GM19025 (cell line): ENCODE measurements around the gene SHB.
"Not testable (repeated sequence)": the region's sequence is repeated elsewhere in the genome, so short reads cannot be mapped to it uniquely, and the experiment has no call there.

Experiments
- ATAC-seq: cut with Tn5 transposase; IDR thresholded peaks from one replicate; pipeline ENCODE4 v1.9.1; 2021; ENCODE audit warnings: mild to moderate bottlenecking, low read depth, moderate library complexity; ENCODE audit not compliant: unreplicated experiment

SHB gene

DNA sequence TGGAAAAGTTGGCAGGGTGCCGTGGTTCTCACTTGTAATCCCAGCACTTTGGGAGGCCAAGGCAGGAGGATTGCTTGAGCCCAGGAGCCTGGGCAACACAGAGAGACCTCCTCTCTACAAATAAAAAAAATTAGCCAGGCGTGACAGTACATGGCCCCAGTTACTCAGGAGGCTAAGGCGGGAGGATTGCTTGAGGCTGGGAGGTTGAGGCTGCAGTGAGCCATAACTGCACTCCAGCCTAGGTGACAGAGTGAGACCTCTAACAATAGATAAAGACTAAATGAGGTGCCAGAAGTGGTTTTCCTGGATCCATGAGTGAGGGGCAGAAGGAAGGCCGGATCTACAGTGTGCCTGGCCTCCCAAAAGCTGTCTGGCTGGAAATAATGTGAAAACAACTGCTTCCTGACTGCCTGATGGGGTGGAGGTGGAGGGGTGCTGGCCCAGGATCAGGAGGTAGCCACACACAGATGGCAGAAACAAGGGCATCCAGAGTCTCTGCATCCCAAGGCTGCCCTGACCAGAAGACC lies 4.1 kb downstream of the SHB start:
- ATAC-seq, result no peak

DNA sequence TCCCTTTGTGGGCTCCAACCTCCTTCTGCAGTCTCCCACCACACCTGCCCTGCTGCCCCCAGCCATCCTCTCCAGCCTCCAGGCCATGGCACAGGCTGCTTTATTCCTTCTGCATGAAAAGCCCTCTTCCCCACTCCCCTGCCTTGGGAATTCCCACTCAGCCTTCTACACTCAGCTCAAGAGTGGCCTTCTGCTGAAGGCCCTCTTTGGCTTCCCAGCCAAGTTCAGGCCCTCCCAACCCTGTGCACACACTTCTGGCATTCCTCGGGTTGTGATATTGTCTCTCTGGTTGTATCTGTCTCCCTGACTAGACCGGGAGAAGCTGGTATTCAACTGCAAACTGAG lies 5.7 kb downstream of the SHB start:
- no peak for ATAC-seq

DNA sequence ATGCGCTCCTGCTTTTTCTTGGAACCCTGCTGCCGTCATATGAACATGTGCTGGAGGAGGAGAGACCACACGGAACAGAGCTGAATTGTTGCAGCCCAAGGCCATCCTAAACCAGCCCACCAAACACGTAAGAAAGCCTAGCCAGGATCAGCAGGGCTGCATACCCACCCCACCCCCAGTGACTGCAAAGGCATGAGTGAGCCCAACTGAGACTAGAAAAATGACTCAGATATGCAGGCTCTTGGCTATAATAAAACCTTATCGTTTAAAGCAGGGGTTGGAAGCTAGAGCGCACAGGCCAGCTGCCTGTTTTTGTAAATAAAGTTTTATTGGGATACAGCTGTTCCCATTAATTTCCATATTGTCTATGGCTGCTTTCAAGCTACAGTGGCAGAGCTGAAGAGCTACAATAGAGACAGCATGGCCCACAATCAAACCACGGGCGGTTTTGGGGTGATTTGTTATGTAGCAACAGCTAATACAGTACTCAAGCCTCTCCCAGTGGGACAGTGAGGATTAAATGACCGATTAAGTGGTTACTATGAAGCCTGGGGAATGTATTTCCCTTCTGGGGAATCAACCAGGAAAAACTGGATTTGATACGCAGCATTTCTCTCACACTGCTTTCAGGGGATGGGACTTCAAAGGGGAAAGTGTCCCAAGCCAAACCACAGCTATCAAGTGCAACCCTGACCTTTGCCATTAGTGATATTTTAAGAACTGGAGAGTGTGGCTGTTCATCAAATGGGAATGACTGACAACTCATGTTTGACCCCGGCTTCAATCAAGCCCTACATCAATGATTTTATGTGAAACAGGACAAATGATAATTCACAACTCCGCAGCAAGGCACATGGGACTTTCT lies 6.3 kb downstream of the SHB start:
- ATAC-seq, result no peak

DNA sequence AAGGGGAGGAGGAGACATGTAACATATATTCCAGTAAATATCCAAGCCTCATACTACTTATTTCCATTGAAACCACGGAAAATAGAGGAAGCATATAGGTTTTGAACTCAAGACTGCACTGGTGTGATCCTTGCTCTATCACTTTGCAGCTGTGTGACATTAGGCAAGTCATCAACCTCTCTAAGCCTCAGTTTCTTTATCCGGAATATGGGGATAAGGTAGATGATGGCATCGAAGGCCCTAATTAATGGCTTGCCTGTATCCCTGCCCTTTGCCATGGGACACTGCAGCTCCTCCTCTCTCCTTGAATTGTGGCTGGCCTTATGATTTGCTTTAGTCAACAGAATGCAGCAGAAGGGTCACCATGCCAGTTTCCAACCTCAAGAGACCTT lies 6.9 kb downstream of the SHB start:
- ATAC-seq, result no peak

DNA sequence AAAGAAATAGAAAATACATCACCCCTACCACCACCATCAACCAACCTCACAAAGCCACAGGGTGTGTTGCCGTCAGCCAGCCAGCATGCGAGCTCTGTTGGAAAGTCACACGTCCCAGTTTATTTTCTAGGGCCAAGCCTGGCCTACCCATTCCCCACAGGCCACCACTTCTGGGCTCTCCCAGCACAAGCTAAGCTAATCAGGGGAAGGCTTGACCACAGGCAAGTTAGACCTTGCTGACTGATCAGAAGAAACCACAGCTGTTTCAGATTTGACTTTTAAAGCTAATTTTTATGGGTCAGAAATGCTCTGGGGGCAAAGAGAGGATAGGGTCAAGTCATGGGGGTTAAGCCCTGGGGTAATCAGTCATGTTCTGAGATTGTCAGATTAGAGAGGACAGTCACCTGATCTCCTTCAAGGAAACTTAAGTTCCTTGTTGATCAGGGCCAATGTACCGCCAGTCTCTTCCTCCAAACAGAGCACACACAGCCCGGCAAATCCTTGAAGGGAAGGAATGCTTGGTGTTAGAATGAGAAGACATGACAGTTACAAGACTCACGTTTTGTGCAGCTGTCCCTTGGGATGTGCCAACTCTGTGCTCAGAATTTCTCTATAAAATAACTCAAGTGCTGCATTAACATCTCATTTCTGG lies 7.6 kb downstream of the SHB start:
- ATAC-seq, result peak; percentile 67

DNA sequence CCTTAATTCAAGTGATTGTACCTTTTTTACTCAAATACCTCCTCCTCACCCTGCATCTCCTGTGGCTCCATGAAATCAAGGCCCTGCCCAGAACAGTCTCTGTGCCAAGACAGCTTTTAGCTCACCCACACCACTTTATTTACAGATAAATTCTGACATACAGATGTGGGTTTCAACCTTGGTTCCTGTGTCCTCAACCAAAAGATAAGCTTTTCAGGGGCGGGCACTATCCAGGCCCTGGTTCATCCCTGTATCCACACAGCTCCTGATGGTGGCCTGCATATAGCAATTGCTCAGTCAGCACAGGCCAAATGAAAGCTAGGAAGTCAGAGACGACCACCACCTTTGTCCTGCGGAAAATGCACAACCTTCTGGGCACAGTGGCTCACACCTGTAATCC lies 8.3 kb downstream of the SHB start:
- no peak for ATAC-seq

DNA sequence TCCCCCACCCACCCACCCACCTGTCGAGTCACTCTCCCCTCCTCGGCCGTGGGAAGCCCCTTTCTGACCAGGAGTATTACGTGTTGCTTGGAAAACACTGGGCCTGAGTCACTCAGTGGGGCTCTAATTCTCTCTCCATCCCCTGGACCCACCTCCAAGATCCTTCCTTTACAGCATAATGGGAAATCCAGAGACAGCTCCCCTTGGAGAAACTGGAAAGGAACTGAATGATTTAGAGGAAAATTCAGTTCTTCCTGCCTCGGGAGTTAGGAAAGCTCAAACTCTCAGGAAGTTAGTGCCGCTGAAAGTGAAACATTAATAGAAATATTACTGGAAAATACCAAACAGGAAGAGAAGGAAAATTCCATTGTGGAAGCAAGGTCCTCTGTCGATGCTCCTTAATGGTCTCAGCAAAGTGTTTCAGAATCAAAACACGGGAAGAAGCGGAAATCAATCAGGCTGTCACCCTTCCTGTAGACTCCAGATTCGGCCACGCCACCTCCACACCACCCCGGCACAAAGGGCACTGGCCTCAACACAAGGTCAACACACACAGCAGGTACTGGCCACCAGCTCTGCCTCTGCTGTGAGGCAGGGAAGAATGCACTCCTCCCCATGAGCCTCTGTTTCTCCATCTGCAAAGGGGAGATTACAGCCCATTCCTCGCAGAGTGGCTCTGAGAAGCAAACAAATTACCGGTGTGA lies 9.6 kb downstream of the SHB start:
- ATAC-seq, result no peak

DNA sequence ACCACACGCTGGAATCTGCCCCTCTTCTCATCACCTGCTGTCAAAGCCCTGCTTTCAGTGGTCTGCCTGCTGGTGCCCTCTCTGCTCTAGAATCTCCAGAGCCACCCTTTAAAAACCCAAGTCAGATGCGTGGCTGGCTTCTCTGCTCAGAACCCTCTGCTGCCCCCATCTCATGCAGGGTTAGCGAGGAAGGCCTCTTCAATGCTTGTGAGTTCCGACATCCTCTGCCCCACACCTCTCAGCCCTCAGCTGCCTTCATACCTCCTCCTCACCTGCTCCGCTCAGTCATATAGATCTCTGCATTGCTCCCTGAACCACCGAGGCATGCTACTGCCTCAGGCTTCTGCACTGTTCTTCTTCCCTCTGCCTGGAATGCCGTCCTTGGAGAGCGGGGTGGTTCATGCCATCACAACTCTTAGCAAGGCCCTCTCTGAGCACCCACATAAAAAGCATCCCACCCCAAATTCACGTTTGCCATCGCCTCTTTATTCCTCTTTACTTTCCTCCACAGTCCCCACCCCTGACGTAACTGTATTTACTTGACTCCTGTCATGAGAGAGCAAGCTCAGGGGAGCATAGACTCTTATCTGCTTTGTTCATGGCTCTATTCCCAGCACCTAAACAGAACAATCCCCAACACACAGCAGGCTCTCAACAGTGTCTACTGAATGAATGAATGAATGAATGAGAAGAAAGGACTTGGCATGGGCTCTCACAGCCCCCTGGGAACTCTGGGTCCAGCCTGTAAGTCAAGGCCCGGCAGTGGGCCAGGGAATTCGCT lies 10.4 kb downstream of the SHB start:
- ATAC-seq, result no peak

DNA sequence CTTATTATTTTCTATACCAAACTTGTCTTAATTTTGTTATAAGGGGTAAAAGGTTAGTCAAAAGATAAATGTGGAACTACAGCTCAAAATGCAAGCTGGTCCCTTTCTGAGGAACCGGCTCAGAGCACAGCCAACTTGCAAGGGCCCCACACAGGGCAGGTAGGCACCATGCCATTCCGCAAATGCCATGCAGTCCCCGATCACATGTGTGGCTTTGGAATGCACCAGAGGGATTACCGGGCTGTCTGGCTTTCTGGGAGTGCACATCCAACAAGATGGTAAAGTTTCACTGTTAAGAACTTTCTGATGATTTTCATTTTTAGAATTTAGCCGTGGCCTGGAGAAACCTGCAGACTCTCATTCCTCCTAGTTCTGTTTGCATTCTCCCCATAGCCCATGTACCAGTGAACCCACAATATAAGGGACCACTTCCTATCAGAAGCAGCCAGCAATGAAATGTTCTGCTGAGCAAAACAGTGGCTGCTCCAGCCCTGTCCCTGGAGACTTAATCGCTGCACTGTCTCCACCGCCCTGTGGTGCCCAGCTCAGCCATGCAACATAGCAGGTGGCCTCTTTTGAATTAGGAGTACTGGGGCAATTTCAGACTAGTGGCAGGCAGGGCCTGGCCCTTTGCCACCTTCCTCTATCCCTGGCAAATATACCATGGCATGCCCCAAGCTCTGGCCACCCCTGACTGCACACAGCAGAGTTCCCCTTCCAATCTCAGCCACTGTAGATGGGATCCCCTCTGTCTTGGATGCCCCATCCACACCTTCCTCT lies 11.4 kb downstream of the SHB start:
- no peak for ATAC-seq

DNA sequence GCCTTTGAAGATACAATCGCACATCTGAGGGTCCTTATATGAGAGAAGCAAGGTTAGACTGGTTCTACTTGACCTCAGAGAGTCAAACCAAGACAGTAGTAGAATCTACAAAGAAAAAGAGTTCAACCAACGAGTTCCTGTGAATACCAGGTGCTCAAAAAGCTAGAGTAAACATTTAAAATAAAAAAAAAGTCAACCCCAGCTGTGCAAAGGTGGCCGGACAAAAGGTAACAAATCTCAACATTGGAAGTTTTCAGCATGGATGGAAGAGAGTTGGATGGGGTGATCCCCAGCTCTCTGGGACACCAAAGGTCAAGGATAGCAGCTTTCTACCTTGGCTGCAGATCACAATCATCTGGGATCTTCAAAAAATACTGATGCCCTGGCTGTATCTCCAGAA lies 14.4 kb downstream of the SHB start:
- ATAC-seq, result no peak

DNA sequence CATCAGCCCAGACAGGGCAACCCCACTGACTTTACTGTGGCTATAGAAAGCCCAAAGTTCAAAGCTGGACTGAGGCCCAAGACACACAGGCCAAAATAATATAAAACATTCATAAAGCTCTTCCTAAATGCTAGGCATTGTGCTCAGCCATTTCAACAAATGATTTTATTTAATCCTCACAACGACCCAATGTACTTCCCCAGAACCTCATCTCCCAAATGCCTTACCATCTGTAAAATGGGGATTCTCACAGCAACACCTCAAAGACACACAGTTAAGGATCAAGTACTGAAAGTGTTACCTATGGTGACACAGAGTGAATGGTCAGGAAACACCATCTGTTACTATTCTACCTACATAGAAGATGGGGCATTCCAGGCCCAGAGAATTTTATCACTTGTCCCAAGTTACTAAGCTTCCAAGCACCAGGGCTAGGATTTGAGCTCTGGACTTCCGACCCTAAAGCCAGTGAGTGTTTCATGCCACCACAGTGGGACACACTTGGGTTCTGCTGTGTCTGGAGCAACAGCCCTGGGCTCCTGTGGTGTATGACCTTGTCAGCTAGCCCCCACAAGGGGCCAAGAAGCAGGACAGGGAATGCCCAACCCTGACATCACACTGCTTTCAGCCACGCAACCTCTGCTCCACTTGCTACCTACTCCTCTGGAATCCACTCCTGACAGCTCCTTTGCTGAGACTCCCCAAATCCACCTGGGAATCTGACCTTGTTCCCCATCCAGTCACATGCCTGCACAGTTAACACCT lies 15.1 kb downstream of the SHB start:
- no peak for ATAC-seq

DNA sequence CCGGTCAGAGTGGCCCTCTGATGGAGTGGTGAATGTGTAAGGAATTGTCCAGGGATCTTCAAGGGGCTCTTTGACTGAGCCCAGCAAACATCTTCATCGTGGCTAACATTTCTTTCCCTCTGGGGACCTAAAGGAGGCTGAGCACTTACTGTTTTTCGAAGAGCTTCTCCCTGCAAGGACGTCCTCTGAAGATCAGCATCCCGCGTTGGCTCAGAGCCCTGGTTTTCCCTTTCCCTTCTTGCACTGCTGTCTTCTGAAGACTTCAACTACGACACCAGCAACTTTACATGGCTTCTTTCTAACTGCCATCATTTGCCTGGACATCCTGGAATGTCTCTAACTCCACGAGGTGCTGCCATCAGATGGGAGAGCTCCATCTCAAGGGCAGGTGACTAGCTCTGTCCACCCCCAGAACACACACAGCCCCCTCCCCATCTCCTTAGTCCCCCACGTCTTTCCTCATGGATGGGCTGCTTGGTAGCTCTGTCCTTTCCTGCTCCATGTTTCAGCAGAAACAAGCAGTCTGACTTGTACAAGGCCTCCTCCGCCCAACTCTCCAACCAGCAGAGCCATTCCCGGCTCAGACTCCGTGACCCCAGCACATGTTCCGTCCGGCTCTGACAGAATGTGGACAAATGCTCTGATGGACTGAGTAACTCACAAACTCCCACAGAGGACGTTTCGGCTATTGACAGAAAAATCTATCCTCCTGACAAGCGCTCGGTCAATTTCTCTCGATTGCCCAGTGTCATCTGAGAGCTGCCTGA lies 17.1 kb downstream of the SHB start:
- ATAC-seq, result no peak

DNA sequence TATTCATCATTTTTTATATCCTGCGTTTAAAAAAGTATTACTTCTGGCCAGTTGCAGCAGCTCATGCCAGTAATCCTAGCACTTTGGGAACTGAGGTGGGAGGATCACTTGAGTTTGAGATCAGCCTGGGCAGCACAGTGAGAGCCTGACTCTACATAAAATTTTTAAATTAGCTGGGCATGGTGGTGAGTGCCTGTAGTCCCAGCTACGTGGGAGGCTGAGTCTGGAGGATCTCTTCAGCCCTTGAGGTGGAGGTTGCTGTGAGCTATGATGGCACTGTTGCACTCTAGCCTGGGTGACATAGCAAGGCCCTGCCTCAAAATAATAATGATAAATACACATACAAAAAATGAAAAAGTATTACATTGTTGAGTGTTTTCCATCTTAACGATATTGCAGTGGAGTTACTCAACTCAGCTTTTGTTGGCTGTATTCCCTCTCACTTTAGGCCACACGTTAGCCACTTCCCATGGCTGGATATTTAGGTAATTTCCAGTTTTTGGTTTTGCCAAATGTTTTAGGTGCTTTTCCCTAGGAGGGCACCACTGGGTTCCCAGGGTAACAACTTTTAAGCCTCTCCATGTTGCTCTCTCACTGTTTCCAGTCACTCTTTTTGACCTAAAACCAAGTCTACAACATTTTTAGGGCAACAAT lies 20.6 kb downstream of the SHB start:
- no peak for ATAC-seq

DNA sequence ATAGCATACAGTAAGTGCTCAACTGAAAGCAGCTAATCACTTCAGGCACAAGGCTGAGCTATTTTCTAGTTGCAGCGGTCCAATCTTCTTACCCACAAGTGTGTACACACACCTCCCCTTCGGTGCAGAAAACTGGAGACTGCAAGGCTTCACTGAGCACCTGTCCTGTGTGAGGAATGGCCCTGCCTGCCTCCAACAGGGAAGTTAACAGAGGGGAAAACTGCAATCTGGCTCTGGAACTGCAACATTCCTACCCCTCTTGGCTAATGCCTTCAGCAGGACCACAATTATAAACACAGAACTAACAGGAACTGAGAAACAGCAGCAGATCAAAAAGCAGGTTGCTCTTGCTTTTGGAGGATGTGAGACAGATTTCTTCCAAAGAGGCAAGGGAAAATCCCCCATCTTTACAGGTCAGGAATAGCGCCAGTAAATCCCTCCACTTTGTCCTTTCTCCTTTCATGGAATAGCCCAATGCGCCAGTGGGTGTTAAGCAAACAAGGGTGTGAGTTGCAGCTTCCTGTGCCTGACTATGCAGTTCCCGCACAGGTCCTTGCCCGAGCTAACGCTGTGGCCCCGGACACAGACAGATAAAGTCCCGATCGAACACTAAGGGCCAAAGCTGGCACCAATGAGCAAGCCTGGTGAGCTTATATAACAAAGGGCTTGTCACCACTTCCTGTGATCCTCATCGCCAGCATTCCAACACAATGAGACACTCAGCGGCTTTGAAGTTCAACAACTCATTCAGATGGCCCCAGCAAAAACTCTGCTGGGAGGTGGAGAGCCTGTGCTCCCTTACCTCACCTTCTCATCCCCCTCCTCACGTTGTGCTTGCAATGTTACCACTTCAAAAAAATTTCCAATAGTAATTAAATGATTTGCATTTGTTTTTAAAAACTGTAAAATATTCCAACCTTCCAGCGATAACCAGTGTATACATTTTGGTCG lies 21.5 kb downstream of the SHB start:
- ATAC-seq, result no peak

DNA sequence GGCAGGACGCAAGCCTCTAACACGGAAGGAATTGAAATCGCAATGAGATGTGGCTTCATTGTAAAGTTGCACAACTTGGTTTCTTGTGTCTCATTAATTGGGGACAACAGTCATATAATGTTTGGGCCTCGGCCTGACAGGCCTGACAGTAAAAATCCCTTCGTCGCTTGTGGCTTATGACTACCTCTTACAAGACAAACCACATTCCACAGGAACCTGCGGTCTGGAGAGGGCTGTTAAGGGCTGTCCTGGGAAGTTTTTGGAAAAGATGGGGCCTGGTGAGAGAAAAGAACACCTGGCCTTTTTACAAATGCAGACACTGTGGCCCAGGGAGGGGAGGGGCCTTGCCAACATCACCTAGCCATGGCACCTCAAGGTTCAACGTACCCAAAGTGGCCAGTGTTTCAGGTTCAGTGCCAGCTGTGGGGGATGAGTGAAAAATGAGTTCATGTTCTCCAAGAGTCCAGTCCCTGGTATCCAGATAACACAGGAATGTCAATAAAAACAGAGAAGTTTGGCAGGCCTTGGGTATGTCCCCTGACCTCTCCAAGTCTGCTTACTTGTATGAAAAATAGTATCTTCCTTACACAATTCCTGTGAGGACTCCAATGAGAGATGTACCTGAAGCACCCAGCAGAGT lies 22.2 kb downstream of the SHB start:
- no peak for ATAC-seq

DNA sequence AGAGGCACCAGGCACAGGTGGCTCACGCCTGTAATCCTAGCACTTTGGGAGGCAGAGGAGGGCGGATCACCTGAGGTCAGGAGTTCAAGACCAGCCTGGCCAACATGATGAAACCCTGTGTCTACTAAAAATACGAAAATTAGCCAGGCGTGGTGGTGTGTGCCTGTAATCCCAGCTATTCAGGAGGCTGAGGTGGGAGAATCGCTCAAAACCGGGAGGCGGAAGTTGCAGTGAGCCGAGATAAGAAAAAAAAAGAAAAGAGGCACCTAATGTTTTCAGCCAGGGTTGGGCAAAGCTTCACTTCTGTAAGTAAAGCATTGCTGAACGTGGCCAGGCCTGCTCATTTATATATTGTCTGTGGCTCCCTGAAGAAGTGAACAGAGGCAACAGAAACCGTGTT lies 23.1 kb downstream of the SHB start:
- not testable (repeated sequence) for ATAC-seq
